ENCODE data around the gene MEGF11.

Gene MEGF11

GRCh38 chr15:66293419-66294156 is 40.0 kb upstream of the MEGF11 start, which contains the start of gene DIS3L:
Gene DIS3L, plus strand, starts transcription at chr15:66293568. Its CDS starts 29 bp downstream, at chr15:66293597.
- TF ChIP-seq CTCF (IDR thresholded peaks at IDR 0.05; ENCODE audit: extremely low read depth, missing control alignments) = no peak
- peak; percentile 91 for DNase-seq (ENCODE audit: low spot score)

GRCh38 chr15:66292571-66293418 is 39.2 kb upstream of the MEGF11 start:
- no peak for DNase-seq (ENCODE audit: low spot score)
- no peak for TF ChIP-seq CTCF (IDR thresholded peaks at IDR 0.05; ENCODE audit: extremely low read depth, missing control alignments)

GRCh38 chr15:66291816-66292570 is 38.4 kb upstream of the MEGF11 start:
- no peak for TF ChIP-seq CTCF (IDR thresholded peaks at IDR 0.05; ENCODE audit: extremely low read depth, missing control alignments)
- DNase-seq (ENCODE audit: low spot score) = no peak

- no peak for DNase-seq (ENCODE audit: low spot score)
- no peak for TF ChIP-seq CTCF (IDR thresholded peaks at IDR 0.05; ENCODE audit: extremely low read depth, missing control alignments)
These were observed 37.0 kb upstream of the MEGF11 start for GRCh38 chr15:66290518-66290917.

GRCh38 chr15:66290007-66290406 is 36.5 kb upstream of the MEGF11 start:
- DNase-seq (ENCODE audit: low spot score) = no peak
- TF ChIP-seq CTCF (IDR thresholded peaks at IDR 0.05; ENCODE audit: extremely low read depth, missing control alignments) = no peak

- TF ChIP-seq CTCF (IDR thresholded peaks at IDR 0.05; ENCODE audit: extremely low read depth, missing control alignments) = no peak
- no peak for DNase-seq (ENCODE audit: low spot score)
These were observed 35.1 kb upstream of the MEGF11 start for GRCh38 chr15:66288551-66289185.

All from GM20000 (cell line).